Stomach (tissue), 9 donors: ENCODE results near the gene ANKRD17. TPM values are rescaled to one million over a fixed set of nuclear protein-coding genes. Genes with fewer than 3 reads are reported as not detected.

Experiments used
- DNase-seq, 2 donors: peaks; one replicate each; pipeline versions ENCODE4 v3.0.0 to v3.0.0-alpha.2; 2013 to 2019
- H3K27ac ChIP-seq, 5 donors: fragments of 200-600 bp in 4 of 5; sonication (generic) in 4 of 5; one replicate each; pipeline ENCODE4 v1.5.1; 2013 to 2019; ENCODE audit warnings: mild to moderate bottlenecking in 1 of 5, moderate library complexity in 1 of 5
- H3K27me3 ChIP-seq, 3 donors: fragments of 200-600 bp; sonication (generic); one replicate each; pipeline ENCODE4 v1.5.1; 2017 to 2019; ENCODE audit warnings: mixed run types in 1 of 3
- H3K36me3 ChIP-seq, 4 donors: fragments of 200-600 bp; sonication (generic); 1 replicate in 3 of 4; 2 replicates in 1 of 4; pipeline ENCODE4 v1.5.1; 2016 to 2019
- H3K4me1 ChIP-seq, 4 donors: fragments of 200-600 bp; sonication (generic); one replicate each; pipeline ENCODE4 v1.5.1; 2016 to 2019
- H3K4me3 ChIP-seq, 4 donors: fragments of 200-600 bp; sonication (generic) in 3 of 4; one replicate each; pipeline ENCODE4 v1.5.1; 2016 to 2019; ENCODE audit warnings: mild to moderate bottlenecking in 1 of 4
- H3K9me3 ChIP-seq, 4 donors: fragments of 200-600 bp; sonication (generic); one replicate each; pipeline ENCODE4 v1.5.1; 2016 to 2019
- EP300 ChIP-seq: sonication (generic); formaldehyde crosslinking; IDR thresholded peaks from one replicate; pipeline ENCODE4 v1.6.1; 2017; ENCODE audit warnings: antibody characterized with exemption
- POLR2A ChIP-seq, 4 donors: fragments of 450-650 bp; IDR thresholded peaks; one replicate each; pipeline ENCODE4 v1.6.1; 2016; ENCODE audit warnings: antibody characterized with exemption in 4 of 4, control low read depth in 2 of 4, mild to moderate bottlenecking in 1 of 4, moderate library complexity in 1 of 4
- POLR2AphosphoS5 ChIP-seq, 3 donors: sonication (generic); formaldehyde crosslinking; IDR thresholded peaks; one replicate each; pipeline ENCODE4 v1.6.1; 2016; ENCODE audit warnings: antibody characterized with exemption in 3 of 3
- WGBS, 5 donors: extraction: QIAGEN DNeasy Blood & Tissue Kit in 3 of 5; methylation state at CpG; one replicate each; pipeline versions ENCODE4 v1.1.5 to v1.1.7; 2013 to 2018; 5-methylcytosine and 5-hydroxymethylcytosine counted together
- intact Hi-C: fragments of 100-400 bp; cut with DNase I; formaldehyde crosslinking; loops from one replicate; pipeline ENCODE4 v1.15.1; 2023; ENCODE audit warnings: low total_unique reads
- polyA plus RNA-seq, 3 donors: library from polyadenylated mRNA; stranded (reverse); fragments of 200-250 nt; gene quantifications; one replicate each; pipeline ENCODE4 v1.2.3, GENCODE V29; 2013
- total RNA-seq, 5 donors: library from RNA; depleted of rRNA; stranded (reverse); fragments of >200 nt; gene quantifications; one replicate each; pipeline versions ENCODE4 v1.1.0 to v1.2.3, GENCODE V29; 2014 to 2016
- TF ChIP-seq, protein P1 (sequence below), 7 experiments: fragments of 450-650 bp in 4 of 7; fragments of 200-600 bp in 3 of 7; sonication (generic) in 3 of 7; IDR thresholded peaks; one replicate each; pipeline ENCODE4 v1.5.1; 2016 to 2019; ENCODE audit warnings: antibody characterized with exemption in 7 of 7, control low read depth in 2 of 7, mild to moderate bottlenecking in 1 of 7
- donor health status: healthy with polysubstance abuse.
- donor health status: Bipolar disorder and iron deficiency.
- donor health status: healthy.

Gene ANKRD17
- total and polyA plus RNA-seq, 8 donors: 6.9 to 128 (median 56.8) TPM

DNA sequence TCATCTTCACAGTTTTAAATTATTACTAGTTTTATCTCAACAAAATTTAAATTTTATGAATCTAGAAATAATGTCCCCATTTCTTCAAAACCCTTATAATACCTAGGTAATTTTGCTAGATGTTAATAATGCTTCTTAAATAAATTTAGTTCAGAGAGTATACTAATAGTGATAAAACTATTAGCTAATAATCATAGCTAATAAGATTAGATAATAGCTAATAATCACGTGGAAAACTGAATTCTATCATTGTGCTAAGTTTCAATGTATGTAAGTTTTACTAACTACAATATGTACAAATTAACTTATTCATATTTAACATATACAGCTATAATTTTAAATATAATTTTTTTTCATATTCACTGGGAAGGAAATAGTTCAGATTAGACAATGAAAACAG, 10.2 kb downstream of the ANKRD17 start:
- no peak for DNase-seq
- Histone ChIP-seq H3K4me1 (peaks cover 4 to 58% (median 29%) of the 10 kb centered on the region in 4 donors), H3K27me3 (no peaks in the 10 kb centered on the region), H3K27ac (no peak overlapping the region), H3K4me3 (no peak overlapping the region), H3K9me3 (no peaks in the 10 kb centered on the region), H3K36me3 (peaks cover 0 to 15% (median 5%) of the 10 kb centered on the region in 4 donors)
- TF ChIP-seq, protein P1, sequence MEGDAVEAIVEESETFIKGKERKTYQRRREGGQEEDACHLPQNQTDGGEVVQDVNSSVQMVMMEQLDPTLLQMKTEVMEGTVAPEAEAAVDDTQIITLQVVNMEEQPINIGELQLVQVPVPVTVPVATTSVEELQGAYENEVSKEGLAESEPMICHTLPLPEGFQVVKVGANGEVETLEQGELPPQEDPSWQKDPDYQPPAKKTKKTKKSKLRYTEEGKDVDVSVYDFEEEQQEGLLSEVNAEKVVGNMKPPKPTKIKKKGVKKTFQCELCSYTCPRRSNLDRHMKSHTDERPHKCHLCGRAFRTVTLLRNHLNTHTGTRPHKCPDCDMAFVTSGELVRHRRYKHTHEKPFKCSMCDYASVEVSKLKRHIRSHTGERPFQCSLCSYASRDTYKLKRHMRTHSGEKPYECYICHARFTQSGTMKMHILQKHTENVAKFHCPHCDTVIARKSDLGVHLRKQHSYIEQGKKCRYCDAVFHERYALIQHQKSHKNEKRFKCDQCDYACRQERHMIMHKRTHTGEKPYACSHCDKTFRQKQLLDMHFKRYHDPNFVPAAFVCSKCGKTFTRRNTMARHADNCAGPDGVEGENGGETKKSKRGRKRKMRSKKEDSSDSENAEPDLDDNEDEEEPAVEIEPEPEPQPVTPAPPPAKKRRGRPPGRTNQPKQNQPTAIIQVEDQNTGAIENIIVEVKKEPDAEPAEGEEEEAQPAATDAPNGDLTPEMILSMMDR (IDR thresholded peaks at IDR 0.05): no peak
- TF ChIP-seq EP300 (no peak), POLR2AphosphoS5 (IDR thresholded peaks at IDR 0.05) (no peak), POLR2A (IDR thresholded peaks at IDR 0.05) (no peak)
- 30 to 76% (median 55%) methylated on average over 1 of the region's 1 CpG for WGBS, 5 donors
- intact Hi-C loops: no loop called here

DNA sequence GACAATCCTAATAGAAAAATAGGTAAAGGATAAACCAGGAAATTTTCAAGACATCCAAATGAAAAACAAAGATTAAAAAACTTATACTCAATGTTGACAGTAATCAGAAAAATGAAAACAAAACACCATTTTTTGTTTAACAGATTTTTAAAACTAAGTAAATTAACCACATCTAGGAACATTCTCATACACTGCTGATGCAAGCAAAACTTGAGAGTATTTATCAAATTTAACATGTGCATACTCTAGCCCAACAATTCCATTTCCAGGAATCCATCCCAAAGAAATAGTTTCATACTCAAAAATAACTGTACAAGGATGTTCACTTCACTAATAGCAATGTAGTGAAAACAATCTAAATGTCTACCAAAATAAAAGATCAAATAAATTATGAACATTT, 11.5 kb downstream of the ANKRD17 start:
- Histone ChIP-seq H3K27me3 (no peaks in the 10 kb centered on the region), H3K9me3 (no peaks in the 10 kb centered on the region), H3K4me1 (peaks cover 0 to 46% (median 25%) of the 10 kb centered on the region in 4 donors), H3K36me3 (peaks cover 0 to 16% (median 3%) of the 10 kb centered on the region in 4 donors), H3K27ac (no peak overlapping the region), H3K4me3 (no peak overlapping the region)
- no peak for TF ChIP-seq POLR2A (IDR thresholded peaks at IDR 0.05)
- TF ChIP-seq, protein P1 (IDR thresholded peaks at IDR 0.05): no peak
- no peak for TF ChIP-seq EP300
- TF ChIP-seq POLR2AphosphoS5 (IDR thresholded peaks at IDR 0.05): no peak
- DNase-seq: no peak
- intact Hi-C loops: no loop called here

DNA sequence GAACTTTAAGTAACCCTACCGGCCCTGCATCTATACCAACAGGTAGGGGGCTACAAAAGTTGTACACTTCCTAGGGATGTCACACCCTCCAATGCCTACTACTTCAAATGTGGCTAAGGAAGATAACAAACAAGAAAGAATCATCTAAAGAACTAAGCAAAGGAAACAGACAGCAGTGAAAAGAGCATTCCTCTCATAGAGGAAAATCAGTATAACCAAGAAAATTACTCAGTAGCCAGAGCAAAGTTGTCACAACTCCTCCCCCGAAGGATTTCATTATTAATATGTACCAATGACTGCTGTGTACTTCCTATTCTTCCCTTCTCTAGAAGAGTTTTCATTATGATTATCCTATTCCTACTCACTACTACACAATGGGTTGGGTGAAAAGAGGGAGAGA, 12.6 kb downstream of the ANKRD17 start:
- Histone ChIP-seq H3K4me3 (no peak overlapping the region), H3K36me3 (peaks cover 0 to 14% (median 3%) of the 10 kb centered on the region in 4 donors), H3K4me1 (peaks cover 0 to 50% (median 23%) of the 10 kb centered on the region in 4 donors), H3K27ac (no peak overlapping the region), H3K9me3 (no peaks in the 10 kb centered on the region), H3K27me3 (no peaks in the 10 kb centered on the region)
- DNase-seq: no peak
- intact Hi-C loops: no loop called here
- no peak for TF ChIP-seq POLR2A (IDR thresholded peaks at IDR 0.05)
- TF ChIP-seq, protein P1 (IDR thresholded peaks at IDR 0.05): no peak
- no peak for TF ChIP-seq EP300
- no peak for TF ChIP-seq POLR2AphosphoS5 (IDR thresholded peaks at IDR 0.05)
- 70 to 93% (median 82%) methylated on average over 2 of the region's 2 CpGs for WGBS, 5 donors

DNA sequence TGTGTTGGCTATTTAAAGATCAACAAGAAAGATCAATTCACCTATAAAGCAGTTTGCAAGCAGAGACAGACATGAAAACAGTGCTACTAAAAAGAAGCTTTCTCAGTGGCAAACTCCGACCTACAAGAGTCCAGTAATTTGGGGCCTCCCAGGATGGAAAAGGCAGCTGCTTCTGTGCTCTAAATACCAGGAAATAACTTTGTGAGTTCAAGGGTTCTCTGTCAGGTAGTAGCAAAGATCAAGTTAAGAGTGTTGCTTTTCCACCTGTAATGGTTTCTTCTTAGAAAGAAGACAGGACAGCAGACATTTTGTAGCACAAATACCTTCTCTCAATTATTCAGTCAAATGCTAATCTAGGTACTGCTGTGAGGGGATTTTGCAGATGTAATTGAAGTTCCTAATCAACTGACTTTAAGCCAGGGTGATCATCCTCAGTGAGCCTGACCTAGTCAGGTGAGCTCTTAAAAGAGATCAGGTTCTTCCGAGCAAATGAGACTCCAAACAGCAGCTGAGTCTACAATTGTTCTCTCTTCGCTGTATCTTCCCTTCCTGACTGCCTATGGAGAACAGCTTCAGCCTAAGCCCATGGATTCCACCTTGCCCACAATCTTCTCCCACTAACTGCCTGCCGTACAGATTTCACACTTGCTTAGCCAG, 13.5 kb downstream of the ANKRD17 start:
- Histone ChIP-seq H3K27me3 (no peaks in the 10 kb centered on the region), H3K27ac (no peak overlapping the region), H3K9me3 (no peaks in the 10 kb centered on the region), H3K4me1 (peaks cover 0 to 57% (median 25%) of the 10 kb centered on the region in 4 donors), H3K36me3 (peaks cover 0 to 9% (median 3%) of the 10 kb centered on the region in 4 donors), H3K4me3 (no peak overlapping the region)
- DNase-seq: no peak
- intact Hi-C loops: no loop called here
- WGBS, 5 donors: 87 to 96% (median 94%) methylated on average over 4 of the region's 4 CpGs
- TF ChIP-seq EP300 (no peak), POLR2A (IDR thresholded peaks at IDR 0.05) (no peak), POLR2AphosphoS5 (IDR thresholded peaks at IDR 0.05) (no peak)
- TF ChIP-seq, protein P1 (IDR thresholded peaks at IDR 0.05): no peak
